HG02642 (cell line): ENCODE data around the gene FUZ.

Experiments used
- ATAC-seq: cut with Tn5 transposase; IDR thresholded peaks from one replicate; pipeline ENCODE4 v1.9.1; 2021; ENCODE audit warnings: mild to moderate bottlenecking; ENCODE audit not compliant: unreplicated experiment, poor library complexity

Gene FUZ

GRCh38 chr19:49809160-49809940 lies 3.7 kb downstream of the FUZ start:
- ATAC-seq = no peak

DNA sequence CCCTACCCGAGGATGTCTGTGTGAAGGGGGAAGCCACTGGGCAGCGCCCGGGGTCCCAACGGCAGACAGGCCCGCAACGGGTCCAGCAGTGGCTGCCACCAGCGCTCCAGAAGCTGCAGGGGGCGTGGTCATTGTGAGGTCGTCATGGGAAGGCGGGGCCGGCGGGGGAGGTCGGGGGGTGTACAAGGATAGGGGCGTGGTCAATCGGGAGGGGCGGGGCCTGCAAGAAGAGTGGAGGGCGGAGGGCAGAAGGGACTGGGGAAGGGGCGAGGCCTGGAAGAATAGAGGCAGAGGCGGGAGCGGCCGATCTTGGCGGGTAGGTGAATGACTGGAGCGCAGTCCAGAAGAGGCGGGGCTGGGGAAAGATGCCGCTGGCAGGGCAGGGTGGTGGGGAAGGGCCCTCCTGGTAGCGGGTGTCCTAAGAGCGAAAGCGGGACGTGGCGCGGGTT lies 4.4 kb downstream of the FUZ start:
- no peak for ATAC-seq

DNA sequence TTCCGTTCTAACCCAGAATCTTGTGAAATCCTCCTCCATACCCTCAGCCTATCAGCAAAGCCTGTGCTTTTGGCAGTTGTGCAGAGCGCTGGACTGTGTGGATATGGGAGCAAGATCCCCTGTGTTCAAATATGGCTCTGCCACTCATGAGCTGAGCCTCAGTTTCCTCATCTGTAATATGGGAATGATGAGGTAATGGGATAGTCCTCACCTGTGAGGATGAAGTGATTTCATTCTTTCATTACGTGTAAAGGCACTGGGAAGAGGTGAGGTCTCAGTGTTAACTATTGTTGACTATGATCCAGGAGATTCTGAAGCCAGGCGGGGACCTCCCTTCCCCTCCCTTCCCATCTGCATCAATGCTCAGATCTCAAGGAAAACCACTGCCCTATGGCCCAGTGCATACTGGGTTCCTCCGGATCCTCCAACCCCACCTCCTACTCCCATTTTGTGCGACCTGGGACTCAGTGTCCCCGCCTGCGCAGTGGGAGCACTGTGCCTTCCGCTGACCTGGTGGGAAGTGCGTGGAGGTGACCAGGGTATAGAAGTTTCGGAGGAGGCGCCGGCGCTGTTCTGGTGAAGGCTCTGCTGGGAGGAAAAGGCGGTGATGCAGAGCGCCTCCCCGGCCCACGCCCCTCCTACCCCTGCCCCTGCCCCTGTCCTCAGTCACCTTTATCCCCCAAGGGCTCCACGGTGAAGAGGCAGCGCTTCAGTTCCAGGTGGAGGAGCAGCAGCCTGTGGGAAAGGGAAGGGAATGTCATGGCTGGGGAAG lies 5.0 kb downstream of the FUZ start:
- no peak for ATAC-seq

- no peak for ATAC-seq
Measured at GRCh38 chr19:49807058-49807903, 5.8 kb downstream of the FUZ start.

DNA sequence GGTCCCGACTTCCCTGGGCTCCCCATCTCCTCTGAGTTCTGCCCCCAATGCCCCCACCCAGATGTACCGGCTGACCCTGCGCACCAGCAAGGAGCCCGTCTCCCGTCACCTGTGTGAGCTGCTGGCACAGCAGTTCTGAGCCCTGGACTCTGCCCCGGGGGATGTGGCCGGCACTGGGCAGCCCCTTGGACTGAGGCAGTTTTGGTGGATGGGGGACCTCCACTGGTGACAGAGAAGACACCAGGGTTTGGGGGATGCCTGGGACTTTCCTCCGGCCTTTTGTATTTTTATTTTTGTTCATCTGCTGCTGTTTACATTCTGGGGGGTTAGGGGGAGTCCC lies 6.5 kb downstream of the FUZ start:
- ATAC-seq = no peak

GRCh38 chr19:49805822-49806619 lies 7.1 kb downstream of the FUZ start:
- ATAC-seq = no peak

DNA sequence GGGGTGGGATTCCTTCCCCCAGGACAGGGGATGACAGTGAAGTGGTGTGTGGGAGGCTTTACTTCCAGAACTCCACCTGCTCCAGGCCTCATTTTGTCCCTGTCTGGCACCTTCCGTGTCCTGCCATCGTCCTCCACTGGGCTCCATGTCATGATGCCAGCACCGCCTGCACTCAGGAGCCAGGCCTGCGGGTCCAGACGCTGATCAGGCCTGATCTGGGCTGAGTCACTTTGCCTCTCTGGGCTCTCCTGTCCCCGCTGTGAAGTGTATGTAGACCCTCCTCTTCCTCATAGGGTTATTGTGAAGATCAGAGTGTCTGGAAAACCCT lies 9.6 kb downstream of the FUZ start:
- ATAC-seq = no peak

DNA sequence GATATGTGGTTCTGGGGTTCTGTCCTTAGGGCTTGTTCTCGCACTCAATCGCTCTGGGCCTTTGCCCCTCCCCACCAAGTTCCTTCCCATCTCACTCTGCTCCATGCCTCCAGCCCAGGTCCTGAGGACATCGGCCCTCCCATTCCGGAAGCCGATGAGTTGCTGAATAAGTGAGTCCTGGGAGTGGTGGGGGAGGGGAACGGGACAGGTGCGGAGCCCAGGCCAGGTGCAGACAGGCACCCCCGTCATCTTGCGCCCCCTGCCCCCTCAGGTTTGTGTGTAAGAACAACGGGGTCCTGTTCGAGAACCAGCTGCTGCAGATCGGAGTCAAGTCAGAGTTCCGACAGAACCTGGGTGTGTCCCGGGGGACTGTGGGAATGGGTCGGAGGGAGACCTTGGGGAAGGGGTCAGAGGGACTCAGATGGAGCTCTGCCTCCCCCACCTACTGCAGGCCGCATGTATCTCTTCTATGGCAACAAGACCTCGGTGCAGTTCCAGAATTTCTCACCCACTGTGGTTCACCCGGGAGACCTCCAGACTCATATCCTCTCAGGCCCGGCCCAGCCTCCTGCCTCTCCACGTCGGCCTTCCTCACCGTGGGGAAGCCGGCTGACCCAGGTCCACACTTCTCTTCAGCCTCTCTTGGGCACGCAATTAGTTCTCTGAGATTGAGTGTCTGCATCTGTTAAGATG lies 10.1 kb downstream of the FUZ start:
- ATAC-seq = no peak

DNA sequence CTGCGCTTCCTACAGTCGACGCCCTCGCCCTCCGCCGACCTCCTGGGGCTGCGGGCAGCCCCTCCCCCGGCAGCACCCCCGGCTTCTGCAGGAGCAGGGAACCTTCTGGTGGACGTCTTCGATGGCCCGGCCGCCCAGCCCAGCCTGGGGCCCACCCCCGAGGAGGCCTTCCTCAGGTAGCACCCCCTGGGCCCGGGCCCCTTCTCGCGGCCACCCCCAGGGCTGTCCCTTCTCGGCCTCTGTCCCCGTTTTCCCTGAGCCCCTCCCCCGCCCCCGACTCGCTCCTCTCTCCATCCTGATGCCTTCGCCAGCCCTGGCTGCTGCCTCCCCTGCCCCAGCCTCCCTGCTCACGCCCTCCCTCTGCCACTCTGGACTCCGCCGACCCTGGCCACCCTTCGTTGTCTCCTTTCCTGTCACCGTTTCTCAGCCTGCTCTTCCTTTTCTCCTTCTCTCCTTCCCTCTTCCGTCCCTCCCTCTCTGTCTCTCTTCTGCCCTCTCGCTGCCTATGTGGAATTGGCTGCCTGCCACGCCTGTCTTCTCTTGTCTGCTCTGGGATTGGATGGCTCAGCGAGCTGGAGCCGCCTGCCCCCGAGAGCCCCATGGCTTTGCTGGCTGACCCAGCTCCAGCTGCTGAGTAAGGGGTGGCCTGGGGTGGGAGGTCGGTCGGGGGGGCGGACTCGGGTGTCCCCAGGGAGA lies 11.0 kb downstream of the FUZ start:
- no peak for ATAC-seq

DNA sequence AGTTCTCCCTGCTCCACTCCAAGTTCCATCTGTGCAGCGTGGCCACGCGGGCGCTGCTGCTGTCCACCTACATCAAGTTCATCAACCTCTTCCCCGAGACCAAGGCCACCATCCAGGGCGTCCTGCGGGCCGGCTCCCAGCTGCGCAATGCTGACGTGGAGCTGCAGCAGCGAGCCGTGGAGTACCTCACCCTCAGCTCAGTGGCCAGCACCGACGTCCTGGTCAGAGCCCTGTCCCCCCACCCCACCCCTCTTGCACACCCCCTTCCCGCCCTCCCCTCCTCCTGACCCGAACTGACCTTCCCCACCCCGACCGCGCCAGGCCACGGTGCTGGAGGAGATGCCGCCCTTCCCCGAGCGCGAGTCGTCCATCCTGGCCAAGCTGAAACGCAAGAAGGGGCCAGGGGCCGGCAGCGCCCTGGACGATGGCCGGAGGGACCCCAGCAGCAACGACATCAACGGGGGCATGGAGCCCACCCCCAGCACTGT lies 11.6 kb downstream of the FUZ start:
- no peak for ATAC-seq

DNA sequence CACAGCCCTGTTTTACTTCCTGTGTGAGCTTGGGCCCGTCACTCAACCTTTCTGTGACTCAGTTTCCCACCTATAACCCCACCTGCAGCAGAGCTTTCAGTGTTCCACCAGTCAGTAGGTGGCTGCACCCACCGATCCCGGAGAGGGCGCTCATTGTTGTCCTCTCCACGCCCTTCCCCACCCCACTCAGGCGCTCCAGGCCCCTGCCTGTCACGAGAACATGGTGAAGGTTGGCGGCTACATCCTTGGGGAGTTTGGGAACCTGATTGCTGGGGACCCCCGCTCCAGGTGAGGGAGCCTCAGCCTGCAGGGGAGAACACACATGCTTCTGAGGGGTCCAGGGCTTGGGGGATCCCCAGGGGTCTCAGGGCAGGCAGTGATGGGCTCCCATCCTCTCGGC lies 12.3 kb downstream of the FUZ start:
- no peak for ATAC-seq

- no peak for ATAC-seq
Measured at GRCh38 chr19:49799798-49800376, 13.2 kb downstream of the FUZ start.

DNA sequence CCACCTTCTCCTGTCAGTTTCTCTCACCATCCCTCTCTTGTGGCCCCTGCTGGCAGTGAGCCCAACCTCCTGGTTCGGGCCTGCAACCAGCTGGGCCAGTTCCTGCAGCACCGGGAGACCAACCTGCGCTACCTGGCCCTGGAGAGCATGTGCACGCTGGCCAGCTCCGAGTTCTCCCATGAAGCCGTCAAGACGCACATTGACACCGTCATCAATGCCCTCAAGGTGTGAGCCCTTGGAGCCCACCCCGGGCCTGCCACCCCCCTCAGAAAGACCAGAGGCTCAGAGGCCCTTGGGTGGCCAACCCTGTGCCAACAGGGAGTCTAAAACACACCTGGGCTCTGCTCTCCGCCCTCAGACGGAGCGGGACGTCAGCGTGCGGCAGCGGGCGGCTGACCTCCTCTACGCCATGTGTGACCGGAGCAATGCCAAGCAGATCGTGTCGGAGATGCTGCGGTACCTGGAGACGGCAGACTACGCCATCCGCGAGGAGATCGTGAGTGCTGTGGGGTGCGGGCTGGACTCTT lies 13.8 kb downstream of the FUZ start:
- no peak for ATAC-seq

DNA sequence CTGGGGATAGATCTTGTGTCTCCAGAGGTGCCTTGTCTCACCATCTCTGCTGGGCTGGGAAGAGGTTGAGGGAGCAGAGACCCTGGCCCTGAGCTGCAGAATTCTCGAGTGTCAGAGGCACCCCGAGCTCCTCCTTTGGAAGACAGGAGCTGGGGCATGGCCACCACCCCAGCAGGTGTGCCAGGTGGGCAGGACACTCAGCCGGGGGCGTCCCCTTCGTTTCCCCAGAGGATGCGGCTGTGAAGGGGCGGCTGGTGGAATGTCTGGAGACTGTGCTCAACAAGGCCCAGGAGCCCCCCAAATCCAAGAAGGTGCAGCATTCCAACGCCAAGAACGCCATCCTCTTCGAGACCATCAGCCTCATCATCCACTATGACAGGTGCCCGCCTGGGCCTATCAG lies 14.5 kb downstream of the FUZ start:
- no peak for ATAC-seq

DNA sequence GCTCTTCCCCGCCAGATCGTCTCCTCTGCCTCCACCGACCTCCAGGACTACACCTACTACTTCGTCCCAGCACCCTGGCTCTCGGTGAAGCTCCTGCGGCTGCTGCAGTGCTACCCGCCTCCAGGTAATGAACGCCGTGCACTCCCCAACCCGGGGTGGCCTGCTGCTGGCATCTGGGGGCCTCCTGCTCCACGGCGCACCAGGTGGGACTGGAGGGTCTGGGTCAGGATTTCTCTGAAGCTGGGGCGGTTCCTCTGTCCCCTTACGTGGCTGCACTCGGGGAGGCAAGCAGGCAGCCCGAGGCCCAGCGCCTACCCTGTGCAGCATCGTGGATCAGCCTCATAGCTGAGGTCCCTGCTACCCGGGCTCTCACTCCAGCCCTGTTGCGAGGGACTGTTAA lies 17.5 kb downstream of the FUZ start:
- no peak for ATAC-seq

GRCh38 chr19:49793561-49793840 lies 19.6 kb downstream of the FUZ start:
- ATAC-seq = no peak

- no peak for ATAC-seq
Measured at GRCh38 chr19:49792829-49793560, 20.1 kb downstream of the FUZ start.
